ENCODE data around the gene NANOS3. TPM values are rescaled to one million over a fixed set of nuclear protein-coding genes. Genes with fewer than 3 reads are reported as not detected.
A peak's percentile ranks its signal among the peaks of the same experiment; 100 is the strongest.

The NANOS3 gene
- total and polyA plus RNA-seq, 9 of the 15 experiments (the other 6 are each of a cell fraction or from before 2014, with no cell fraction given): not detected

GRCh38 chr19:13849991-13850909, 26.7 kb upstream of the NANOS3 start (continued):
- TF ChIP-seq, protein P1, sequence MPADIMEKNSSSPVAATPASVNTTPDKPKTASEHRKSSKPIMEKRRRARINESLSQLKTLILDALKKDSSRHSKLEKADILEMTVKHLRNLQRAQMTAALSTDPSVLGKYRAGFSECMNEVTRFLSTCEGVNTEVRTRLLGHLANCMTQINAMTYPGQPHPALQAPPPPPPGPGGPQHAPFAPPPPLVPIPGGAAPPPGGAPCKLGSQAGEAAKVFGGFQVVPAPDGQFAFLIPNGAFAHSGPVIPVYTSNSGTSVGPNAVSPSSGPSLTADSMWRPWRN (IDR thresholded peaks at IDR 0.05; ENCODE audit: low read depth): no peak
- TF ChIP-seq ZNF316 (IDR thresholded peaks at IDR 0.05) (no peak), ETV6 (IDR thresholded peaks at IDR 0.05; ENCODE audit: borderline replicate concordance in 1 of 2, low read depth in 2 of 2, low read length in 1 of 2) (no peak), ETV6 (CRISPR knock-in tag; IDR thresholded peaks at IDR 0.05; ENCODE audit: borderline replicate concordance) (no peak), GATA2 (CRISPR knock-in tag; IDR thresholded peaks at IDR 0.05) (no peak), SMAD4 (CRISPR knock-in tag; conservative IDR thresholded peaks at IDR 0.05) (peak; percentile 92), GTF2B (IDR thresholded peaks at IDR 0.05; ENCODE audit: extremely low read depth, insufficient read length) (no peak), ZNF224 (CRISPR knock-in tag; IDR thresholded peaks at IDR 0.05) (no peak), RBM17 (IDR thresholded peaks at IDR 0.05; ENCODE audit: borderline replicate concordance, low read depth, low read length) (no peak), FOXM1 (IDR thresholded peaks at IDR 0.05; ENCODE audit: low read depth) (no peak), FOXM1 (CRISPR knock-in tag; IDR thresholded peaks at IDR 0.05; ENCODE audit: low read depth) (no peak), BRD4 (IDR thresholded peaks at IDR 0.05) (peak; percentile 65; the same call in 1 of the 2 replicates), ZFP36 (IDR thresholded peaks at IDR 0.05; ENCODE audit: low read depth, low read length, partially characterized antibody) (no peak), PHF21A (IDR thresholded peaks at IDR 0.05; ENCODE audit: borderline replicate concordance, low read depth) (no peak), TRIM28 (IDR thresholded peaks at IDR 0.05) (no peak), PHB2 (IDR thresholded peaks at IDR 0.05; ENCODE audit: low read depth) (no peak), NFIC (IDR thresholded peaks at IDR 0.05) (peak; percentile 41)
- TF ChIP-seq, protein P2, sequence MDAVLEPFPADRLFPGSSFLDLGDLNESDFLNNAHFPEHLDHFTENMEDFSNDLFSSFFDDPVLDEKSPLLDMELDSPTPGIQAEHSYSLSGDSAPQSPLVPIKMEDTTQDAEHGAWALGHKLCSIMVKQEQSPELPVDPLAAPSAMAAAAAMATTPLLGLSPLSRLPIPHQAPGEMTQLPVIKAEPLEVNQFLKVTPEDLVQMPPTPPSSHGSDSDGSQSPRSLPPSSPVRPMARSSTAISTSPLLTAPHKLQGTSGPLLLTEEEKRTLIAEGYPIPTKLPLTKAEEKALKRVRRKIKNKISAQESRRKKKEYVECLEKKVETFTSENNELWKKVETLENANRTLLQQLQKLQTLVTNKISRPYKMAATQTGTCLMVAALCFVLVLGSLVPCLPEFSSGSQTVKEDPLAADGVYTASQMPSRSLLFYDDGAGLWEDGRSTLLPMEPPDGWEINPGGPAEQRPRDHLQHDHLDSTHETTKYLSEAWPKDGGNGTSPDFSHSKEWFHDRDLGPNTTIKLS (IDR thresholded peaks at IDR 0.05; ENCODE audit: borderline replicate concordance, low read depth): 0 out of 2 replicates have a peak, but pooled peaks have one; percentile 27
- TF ChIP-seq, protein P3, sequence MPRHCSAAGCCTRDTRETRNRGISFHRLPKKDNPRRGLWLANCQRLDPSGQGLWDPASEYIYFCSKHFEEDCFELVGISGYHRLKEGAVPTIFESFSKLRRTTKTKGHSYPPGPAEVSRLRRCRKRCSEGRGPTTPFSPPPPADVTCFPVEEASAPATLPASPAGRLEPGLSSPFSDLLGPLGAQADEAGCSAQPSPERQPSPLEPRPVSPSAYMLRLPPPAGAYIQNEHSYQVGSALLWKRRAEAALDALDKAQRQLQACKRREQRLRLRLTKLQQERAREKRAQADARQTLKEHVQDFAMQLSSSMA (CRISPR knock-in tag; IDR thresholded peaks at IDR 0.05): peak; percentile 77; the same call in 1 of the 2 replicates
- TF ChIP-seq, protein P4, sequence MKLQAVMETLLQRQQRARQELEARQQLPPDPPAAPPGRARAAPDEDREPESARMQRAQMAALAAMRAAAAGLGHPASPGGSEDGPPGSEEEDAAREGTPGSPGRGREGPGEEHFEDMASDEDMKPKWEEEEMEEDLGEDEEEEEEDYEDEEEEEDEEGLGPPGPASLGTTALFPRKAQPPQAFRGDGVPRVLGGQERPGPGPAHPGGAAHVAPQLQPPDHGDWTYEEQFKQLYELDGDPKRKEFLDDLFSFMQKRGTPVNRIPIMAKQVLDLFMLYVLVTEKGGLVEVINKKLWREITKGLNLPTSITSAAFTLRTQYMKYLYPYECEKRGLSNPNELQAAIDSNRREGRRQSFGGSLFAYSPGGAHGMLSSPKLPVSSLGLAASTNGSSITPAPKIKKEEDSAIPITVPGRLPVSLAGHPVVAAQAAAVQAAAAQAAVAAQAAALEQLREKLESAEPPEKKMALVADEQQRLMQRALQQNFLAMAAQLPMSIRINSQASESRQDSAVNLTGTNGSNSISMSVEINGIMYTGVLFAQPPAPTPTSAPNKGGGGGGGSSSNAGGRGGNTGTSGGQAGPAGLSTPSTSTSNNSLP (IDR thresholded peaks at IDR 0.05; ENCODE audit: borderline replicate concordance, low read depth, low read length): no peak
- TF ChIP-seq, protein P5, sequence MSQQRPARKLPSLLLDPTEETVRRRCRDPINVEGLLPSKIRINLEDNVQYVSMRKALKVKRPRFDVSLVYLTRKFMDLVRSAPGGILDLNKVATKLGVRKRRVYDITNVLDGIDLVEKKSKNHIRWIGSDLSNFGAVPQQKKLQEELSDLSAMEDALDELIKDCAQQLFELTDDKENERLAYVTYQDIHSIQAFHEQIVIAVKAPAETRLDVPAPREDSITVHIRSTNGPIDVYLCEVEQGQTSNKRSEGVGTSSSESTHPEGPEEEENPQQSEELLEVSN (IDR thresholded peaks at IDR 0.05; ENCODE audit: borderline replicate concordance in 1 of 2, extremely low read depth in 1 of 2, insufficient read depth in 1 of 2, insufficient read length in 1 of 2, low read depth in 1 of 2, low read length in 1 of 2, poor library complexity in 1 of 2, severe bottlenecking in 1 of 2): peak in 1 of 2 experiments; percentile 80
